GM21528 (cell line): ENCODE data around the gene NDST1.
A peak's percentile ranks its signal among the peaks of the same experiment; 100 is the strongest.

Source experiments
- ATAC-seq: cut with Tn5 transposase; IDR thresholded peaks from one replicate; pipeline ENCODE4 v1.9.1; 2021; ENCODE audit warnings: mild to moderate bottlenecking, moderate library complexity; ENCODE audit not compliant: unreplicated experiment, low FRiP score

NDST1 gene

DNA sequence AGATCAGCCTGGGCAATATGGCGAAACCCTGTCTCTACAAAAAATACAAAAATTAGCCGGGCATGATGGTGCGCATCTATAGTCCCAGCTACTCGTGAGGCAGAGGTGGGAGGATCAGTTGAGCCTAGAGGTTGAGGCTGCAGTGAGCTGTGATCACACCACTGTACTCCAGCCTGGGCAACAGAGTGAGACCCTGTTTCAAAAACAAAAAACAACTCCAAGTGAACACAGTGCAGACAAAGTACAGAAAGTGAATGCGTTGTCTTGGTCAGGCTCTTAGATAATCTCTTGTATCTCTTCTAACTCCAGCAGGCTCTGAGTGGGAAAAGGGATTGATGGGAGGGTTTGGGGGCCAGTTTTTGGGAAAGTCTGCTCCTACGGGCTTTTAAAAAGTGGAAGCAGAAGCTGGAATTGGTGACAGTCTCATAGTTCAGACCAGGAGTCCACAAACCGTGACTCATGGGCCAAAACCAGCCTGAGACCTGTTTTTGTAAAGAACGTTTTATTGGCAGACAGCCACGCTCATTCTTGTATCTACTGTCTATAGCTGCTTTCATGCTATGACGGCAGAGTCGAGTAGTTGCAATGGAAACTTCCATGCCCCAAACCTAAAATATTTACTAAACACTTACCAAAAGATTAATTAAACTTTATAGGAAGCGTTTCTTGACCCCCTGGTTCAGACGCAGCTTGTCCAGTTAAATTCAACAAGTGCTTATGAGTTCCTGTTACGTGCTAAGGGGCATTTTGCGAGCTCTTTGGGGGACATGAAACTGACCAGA, 32.9 kb downstream of the NDST1 start:
- no peak for ATAC-seq

DNA sequence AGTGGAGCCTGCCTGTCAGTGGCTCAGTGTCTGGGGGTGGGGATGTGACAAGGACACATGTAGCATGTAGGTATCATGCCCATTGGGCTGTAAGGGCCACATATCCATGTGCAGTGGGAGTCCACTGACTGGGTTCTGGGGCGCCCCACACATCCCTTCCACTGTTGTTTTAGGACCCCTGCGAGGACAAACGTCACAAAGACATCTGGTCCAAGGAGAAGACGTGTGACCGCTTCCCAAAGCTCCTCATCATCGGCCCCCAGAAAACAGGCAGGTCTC, 33.4 kb downstream of the NDST1 start:
- no peak for ATAC-seq

DNA sequence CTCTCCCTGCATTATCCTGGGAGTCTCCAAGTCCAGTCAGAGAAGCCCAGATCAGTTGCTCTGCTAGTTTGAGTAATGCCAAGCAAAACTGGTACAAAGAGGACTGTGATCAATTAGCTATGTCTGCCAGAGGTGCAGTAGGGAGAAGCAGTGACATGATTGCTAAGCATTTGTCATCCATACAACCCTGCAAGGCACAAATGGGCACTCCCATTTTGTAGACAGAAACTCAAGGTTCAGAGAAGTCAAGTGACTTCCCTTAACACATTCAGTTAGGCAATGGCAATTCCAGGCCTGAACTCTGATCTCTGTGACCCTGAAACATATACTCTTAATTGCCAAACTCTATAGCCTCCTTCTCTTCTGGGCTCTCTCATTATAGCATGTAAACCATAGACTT, 34.0 kb downstream of the NDST1 start:
- ATAC-seq, result no peak

- ATAC-seq, result no peak
Measured at GRCh38 chr5:150542933-150543445, 35.1 kb downstream of the NDST1 start.

DNA sequence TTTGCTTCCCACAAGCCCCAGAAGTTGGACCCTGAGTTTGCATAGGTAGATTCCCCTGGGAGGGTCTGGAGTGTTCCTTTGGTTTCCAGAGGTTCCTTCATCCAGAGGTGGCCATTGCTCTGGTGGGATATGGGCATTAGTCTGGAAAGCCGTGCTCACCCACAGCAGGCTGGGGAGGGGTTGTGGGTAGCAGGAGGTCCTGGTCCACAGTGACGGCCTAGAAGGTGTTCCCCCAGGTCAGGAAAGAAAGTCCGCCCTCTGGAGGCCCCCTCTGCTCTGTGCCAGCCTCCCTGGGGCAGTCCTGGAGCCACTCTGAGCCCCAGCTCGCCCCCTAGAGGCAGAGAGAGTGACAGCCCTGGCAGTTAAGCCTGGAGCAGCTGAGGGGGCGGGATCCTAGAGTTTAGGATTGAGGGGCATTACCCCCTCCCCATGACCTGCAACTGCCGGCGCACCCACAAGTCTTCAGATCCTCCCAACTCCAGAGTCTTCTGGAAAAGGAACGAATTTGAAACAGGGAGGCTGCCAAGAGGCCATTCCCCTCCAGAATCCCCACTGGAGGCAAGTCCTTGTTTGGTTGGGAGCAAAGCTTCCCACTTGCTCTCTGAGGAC, 36.8 kb downstream of the NDST1 start:
- ATAC-seq, result peak; percentile 75

- no peak for ATAC-seq
Measured at GRCh38 chr5:150545246-150545645, 37.3 kb downstream of the NDST1 start.

DNA sequence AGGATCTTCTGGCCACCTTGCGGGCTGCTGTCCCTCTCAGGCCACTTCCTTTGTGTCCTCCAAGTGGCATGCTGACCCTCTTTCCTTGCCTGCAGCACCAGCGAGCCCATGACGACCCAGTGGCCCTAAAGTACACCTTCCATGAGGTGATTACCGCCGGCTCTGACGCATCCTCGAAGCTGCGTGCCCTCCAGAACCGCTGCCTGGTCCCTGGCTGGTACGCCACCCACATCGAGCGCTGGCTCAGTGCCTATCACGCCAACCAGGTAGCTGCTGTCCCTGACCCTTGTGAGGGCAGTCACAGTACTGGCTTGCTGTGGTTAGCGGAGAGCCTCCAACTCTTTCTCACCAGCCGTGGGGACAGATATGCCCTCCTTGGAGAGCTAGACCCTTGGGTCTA, 40.2 kb downstream of the NDST1 start:
- no peak for ATAC-seq

DNA sequence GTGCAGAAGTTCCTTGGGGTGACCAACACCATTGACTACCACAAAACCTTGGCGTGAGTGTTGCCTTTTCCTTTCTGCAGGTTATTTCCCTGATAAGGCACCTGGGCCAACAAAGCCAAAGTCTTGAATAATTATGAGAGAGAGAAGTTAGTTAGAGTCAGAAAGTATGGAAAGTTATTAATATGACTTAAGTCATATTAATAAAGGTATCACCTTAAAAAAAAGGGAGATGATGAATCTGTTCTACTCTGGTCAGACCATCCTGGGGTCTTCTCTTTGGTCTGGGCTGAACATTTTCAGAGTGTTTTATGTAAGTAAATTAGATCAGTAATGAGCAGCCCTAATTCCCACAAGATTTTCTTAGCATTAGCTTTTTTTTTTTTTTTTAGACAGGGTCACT, 41.8 kb downstream of the NDST1 start:
- no peak for ATAC-seq

GRCh38 chr5:150550286-150550685, 42.4 kb downstream of the NDST1 start:
- ATAC-seq, result no peak

DNA sequence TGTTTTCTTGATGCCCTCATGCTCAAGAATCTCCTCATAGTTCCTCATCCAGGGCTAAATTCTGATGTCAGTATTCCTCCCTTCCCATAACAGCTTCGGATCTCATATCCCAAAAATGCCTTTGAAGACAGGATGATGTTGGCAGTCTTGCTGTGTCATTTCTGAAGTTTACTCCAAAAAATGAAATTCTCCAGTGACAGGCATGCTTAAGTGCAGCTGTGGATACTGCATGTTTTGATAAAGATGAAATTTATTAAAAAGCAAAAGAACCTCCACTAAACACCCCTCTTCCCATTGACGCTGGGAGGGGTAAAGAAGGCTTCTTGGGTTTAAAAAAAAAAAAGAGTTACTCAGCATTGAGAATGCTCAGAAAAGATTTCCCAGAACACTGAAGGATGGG, 43.1 kb downstream of the NDST1 start:
- ATAC-seq, result no peak

DNA sequence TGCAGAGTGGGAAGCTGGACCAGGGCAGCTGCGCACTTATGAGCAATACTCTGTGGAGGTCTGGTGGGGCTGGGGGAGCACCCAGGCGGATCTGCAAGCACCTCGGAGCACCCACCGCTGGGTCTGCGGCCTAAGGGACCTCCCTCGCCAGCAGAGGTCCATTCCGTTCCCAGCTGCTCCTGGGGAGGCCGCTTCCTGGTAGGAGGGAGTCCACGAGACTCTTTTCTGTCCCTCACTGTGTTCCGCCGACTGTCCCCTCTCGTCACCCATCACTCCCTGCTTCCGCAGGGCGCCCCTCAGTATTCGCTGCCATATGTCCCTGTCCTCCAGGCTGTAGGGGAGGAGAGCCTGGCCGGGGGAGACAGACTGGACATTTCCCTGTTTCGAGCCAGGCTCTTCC, 45.5 kb downstream of the NDST1 start:
- no peak for ATAC-seq

DNA sequence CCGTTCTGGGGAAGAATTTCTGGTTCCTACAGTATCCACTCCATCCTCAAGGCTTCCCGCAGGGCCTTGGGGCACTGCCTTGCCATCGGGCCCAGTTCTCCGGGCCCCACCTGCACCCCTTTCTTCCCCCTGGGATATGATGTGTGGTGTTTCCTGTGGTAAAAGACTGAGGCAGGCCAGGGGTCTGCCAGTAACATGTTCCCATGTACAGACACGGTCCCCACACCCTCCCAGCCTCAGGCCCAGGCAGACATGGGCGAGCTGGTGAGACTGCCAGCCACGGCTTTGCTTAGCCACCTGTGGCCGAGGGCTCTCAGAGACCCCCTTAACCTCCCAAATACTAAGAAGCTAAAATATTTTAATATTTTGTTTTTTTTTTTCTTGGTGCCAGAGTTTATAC, 46.0 kb downstream of the NDST1 start:
- ATAC-seq, result no peak

DNA sequence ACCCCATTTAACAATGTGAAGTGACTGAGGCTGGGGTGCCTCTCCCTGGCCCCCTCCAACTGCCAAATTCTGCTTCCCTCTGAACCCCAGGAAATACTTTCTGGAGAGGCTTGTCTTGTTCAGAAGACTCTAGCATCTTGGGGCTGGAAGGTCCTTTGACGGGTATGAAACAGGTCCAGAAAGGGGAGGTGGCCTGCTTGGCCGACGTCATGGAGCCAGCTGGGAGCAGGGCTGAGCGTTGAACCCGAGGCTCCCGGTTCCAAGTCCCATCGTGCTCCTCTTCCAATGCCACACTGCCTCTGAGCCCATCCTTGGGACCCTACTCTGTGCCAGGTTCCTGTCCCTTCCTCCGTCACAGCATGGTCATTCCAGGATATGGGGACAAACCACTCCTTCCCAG, 46.9 kb downstream of the NDST1 start:
- no peak for ATAC-seq

GRCh38 chr5:150556106-150556505, 48.2 kb downstream of the NDST1 start:
- no peak for ATAC-seq

- ATAC-seq, result no peak
Measured at GRCh38 chr5:150556859-150557508, 49.1 kb downstream of the NDST1 start.

- ATAC-seq, result no peak
Measured at GRCh38 chr5:150557509-150557872, 49.6 kb downstream of the NDST1 start.

DNA sequence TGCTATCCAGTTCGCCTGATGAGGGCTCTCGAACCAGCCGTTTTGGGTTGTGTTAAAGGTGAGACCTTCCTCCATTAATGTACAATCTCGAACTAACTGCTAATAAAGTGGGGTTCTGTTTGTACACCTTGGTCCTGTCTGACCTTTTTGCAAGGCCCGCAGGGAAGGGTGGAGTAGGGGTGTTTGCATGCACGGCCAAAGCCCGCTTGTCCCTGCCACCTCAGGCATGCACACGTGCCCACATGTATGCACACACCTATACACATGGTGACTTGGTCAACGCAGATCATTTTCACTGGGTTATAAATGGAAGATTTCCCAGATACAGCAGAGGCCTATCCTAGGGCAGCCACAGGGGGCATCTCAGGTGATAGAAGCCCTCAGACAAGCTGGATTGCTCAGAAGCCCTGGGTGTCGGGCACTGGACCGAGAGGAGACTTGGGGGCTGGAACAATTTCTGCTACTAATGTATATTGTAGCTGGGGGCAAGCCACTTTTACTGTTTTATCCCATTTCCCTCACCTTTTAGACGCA, 50.2 kb downstream of the NDST1 start:
- no peak for ATAC-seq

DNA sequence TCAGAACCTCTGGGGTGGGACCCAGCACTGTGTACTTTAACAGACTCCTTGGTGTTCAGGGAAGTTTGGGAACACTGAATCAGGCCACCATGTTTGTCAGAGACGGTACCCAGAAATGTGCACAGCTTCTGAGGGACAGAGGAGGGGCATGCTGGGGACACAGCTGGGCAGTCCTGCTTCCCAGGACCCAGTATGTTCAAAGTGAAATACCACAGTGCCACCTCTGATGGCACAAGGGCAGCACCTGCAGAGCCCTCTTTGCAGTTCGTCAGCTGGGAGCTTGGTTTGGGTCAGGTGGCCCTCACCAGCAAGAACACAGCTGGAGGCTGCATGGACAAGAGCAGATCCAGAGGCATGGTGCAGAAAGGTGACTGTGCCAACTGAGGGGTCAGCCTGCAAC, 51.2 kb downstream of the NDST1 start:
- no peak for ATAC-seq

DNA sequence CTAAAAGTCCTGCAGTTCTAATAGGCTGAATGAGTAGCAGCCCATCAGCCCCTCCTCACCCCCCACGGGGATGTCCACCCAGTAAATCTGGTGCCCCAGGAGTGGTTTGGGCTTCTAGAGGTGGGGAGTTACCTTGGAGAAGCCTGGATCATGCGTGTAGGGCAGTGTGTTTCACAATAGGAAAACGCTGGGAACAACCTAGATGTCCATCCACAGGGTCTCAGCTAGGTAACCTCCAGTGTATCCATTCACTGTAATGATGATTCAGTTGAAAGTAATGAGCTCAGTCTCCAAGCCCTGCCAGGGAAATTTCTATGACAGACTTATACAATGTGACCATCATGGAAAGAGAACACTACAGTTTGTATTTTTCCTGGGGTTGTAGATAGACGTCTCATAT, 51.8 kb downstream of the NDST1 start:
- ATAC-seq, result no peak

DNA sequence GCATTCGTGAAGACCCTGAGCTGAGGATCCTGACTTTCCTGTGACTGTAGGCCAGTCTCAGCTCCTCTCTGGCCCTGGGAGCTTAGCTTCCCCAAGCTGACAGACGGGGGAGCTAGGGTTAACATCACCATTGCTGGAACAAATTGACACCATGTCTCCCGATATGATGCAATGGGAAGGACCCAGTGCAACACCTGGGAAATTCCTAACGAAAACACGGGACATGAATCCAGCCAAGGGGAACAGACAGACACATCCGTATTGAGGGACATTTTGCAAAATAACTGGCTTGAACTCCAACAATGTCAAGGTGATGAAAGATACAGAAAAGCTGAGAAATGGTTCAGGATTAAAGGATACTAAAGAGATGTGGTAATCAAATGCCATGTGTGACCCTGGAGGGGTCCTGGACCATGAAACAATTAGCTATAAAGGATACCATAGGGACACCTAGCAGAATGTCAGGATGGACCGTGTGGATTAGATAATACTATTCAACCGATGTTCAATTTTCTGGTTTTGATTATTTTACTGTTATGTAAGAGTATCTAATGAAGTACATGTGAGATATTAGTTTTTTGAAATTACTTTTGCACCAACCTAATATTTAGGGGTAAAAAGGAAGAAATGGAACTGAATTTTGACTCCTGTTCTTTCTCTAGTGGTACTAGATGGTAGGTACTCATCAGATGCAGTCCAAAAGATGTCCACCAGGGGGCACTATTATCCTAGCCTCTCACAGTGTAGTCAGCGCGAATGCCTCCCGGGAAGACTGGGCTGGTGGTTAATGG, 52.7 kb downstream of the NDST1 start:
- ATAC-seq, result peak; percentile 70

GRCh38 chr5:150561192-150561512, 53.2 kb downstream of the NDST1 start:
- ATAC-seq, result no peak
